AG09309 (cell line): ENCODE data around the gene PRR23B.

Experiments used
- DNase-seq: peaks from one replicate; pipeline ENCODE4 v3.0.0-alpha.2; 2010; ENCODE audit warnings: low read depth
- H3K4me3 ChIP-seq: 2 replicates; pipeline ENCODE4 v1.5.1; 2011; ENCODE audit warnings: mild to moderate bottlenecking, low read depth, low read length, moderate library complexity; ENCODE audit not compliant: control insufficient read depth
- CTCF ChIP-seq: IDR thresholded peaks from 2 replicates; pipeline ENCODE4 v1.5.1; 2011; ENCODE audit warnings: mild to moderate bottlenecking, low read depth, low read length, inconsistent platforms; ENCODE audit not compliant: insufficient read depth, control insufficient read depth; ENCODE audit errors: missing control alignments

Gene PRR23B

DNA sequence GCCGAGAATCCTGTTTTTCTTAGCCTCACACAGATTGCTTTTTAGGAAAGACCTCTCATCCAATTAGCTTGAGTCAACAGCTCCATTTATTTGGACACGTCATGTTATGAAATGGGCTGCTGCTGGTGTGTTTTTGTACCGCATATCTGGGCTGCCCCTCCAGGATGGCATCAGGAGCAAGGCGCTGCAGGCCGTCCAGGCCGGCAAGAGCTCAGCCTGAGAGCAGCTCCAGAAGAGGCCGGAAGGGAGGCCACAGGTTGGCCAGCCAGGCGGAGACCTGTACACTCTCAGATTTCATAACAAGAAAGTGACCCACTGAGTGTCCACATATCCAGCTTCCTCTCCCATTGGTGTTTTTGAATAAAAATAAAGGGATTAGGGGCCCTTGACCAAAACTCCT, 45.4 kb downstream of the PRR23B start:
- no peak overlapping the region for H3K4me3 ChIP-seq
- DNase-seq = no peak
- no peak for TF ChIP-seq CTCF

DNA sequence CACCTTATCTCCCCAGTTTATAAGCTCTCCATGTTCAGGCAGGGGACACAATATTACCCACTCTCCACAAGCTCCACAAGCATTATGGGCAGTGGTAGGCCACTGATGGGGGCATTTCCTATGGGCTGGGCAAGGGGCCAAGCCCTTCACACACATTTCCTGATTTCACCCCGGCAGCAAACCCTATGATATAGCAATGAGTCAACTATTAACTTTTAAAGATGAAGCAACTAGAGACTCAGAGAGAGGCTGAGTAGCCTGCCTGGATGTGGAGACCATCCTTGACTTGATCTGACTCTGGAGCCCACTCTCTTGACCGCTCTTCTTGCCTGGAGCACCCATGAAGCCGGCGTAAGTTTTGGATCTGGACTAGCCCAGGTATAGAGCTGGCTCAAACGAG, 46.3 kb downstream of the PRR23B start:
- no peak for DNase-seq
- no peak for TF ChIP-seq CTCF
- H3K4me3 ChIP-seq = no peak overlapping the region

DNA sequence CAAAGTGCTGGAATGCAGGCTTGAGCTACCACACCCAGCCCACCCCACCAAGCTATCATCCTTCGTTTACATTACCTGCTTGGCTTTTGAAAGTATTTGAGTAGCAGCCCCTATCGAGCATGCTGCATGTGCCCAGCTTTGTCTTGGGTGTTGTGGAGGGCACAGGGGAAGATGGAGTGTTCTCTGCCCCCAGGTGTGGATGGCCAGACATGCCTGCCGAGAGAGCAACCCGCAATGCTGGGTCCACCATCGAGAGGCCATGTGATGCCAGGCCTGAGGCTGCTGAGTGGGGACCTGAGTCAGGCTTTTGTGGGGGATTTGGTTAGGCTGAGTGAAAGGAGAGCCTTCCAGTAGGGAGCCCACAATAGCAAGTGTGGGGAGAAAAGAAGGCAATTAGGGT, 47.8 kb downstream of the PRR23B start:
- no peak for TF ChIP-seq CTCF
- H3K4me3 ChIP-seq = no peak overlapping the region
- no peak for DNase-seq

- H3K4me3 ChIP-seq = no peak overlapping the region
- no peak for DNase-seq
- TF ChIP-seq CTCF = no peak
Measured at GRCh38 chr3:138971766-138972320, 48.9 kb downstream of the PRR23B start.
